GM12878 (cell line): ENCODE results near the gene ADD1. TPM values are rescaled to one million over a fixed set of nuclear protein-coding genes. Genes with fewer than 3 reads are reported as not detected.

ENCODE experiments used
- ATAC-seq: fragments of 200-7000 bp; cut with Tn5 transposase; 3 replicates; pipeline ENCODE4 v1.9.1; 2020; ENCODE audit warnings: mild to moderate bottlenecking, moderate library complexity
- BruUV-seq: library from RNA; stranded (reverse); fragments of 400-500 nt; replicated peaks from 2 replicates; lab custom pipeline; 2021; lab: Mats Ljungman, UMichigan
- CTCF ChIA-PET: fragments of 300-600 bp; sonication (Branson Sonifier 250); formaldehyde crosslinking; extraction: SDS; loops from one replicate; lab custom pipeline; 2021; ENCODE audit warnings: inconsistent platforms; lab: Yijun Ruan, JAX
- POLR2A ChIA-PET: fragments of 350-600 bp; formaldehyde crosslinking; extraction: SDS; loops from one replicate; lab custom pipeline; 2021; ENCODE audit warnings: inconsistent platforms; lab: Charles Lee
- RAD21 ChIA-PET: fragments of 300-600 bp; sonication (Branson Sonifier 250); formaldehyde crosslinking; loops from one replicate; lab custom pipeline; 2023; ENCODE audit warnings: antibody characterized with exemption; ENCODE audit not compliant: unreplicated experiment; lab: Charles Lee
- SMC1A ChIA-PET: fragments of 300-600 bp; sonication (Branson Sonifier 250); formaldehyde crosslinking; loops from one replicate; lab custom pipeline; 2023; ENCODE audit not compliant: unreplicated experiment, uncharacterized antibody; lab: Charles Lee
- DNase-seq: peaks from one replicate; pipeline ENCODE4 v3.0.0-alpha.2; 2011; ENCODE audit warnings: low read depth, low spot score
- FAIRE-seq: peaks from 3 replicates; lab custom pipeline; 2011; peaks lifted over from hg19 to GRCh38; lab: Jason Lieb, UNC
- H2AFZ ChIP-seq: 2 replicates; pipeline ENCODE4 v1.6.0; 2011; ENCODE audit warnings: low read depth, low read length, control low read depth; ENCODE audit not compliant: control insufficient read depth
- H3K27ac ChIP-seq: 2 replicates; pipeline ENCODE4 v1.5.1; 2011; ENCODE audit warnings: control low read depth; ENCODE audit not compliant: control insufficient read depth, insufficient read depth
- H3K27me3 ChIP-seq, 2 experiments: replicated peaks in 1 of 2; 2 replicates each; pipeline versions ENCODE4 v1.6.0 to v1.6.1; 2011; ENCODE audit warnings: low read length in 1 of 2; ENCODE audit not compliant: control insufficient read depth in 2 of 2, insufficient read depth in 2 of 2
- H3K36me3 ChIP-seq, 2 experiments: 2 replicates each; pipeline ENCODE4 v1.5.1; 2011; ENCODE audit warnings: low read length in 1 of 2; ENCODE audit not compliant: control insufficient read depth in 2 of 2, insufficient read depth in 2 of 2
- H3K4me1 ChIP-seq: 2 replicates; pipeline ENCODE4 v1.6.1; 2011; ENCODE audit warnings: mild to moderate bottlenecking, low read length, moderate library complexity, mixed read lengths; ENCODE audit not compliant: control insufficient read depth, insufficient read depth
- H3K4me2 ChIP-seq: 2 replicates; pipeline ENCODE4 v1.6.0; 2011; ENCODE audit warnings: control low read depth; ENCODE audit not compliant: control insufficient read depth, insufficient read depth
- H3K4me3 ChIP-seq: fragments of 200-600 bp; sonication (generic); 2 replicates; pipeline ENCODE4 v1.5.1; 2016
- H3K79me2 ChIP-seq: 2 replicates; pipeline ENCODE4 v1.6.0; 2011; ENCODE audit warnings: low read length; ENCODE audit not compliant: control insufficient read depth, insufficient read depth
- H3K9ac ChIP-seq: 2 replicates; pipeline ENCODE4 v1.8.0; 2011; ENCODE audit warnings: low read length, control low read depth, mixed read lengths; ENCODE audit not compliant: control insufficient read depth, insufficient read depth
- H3K9me3 ChIP-seq: replicated peaks from 3 replicates; pipeline ENCODE4 v1.5.1; 2011; ENCODE audit warnings: mild to moderate bottlenecking, low read length; ENCODE audit not compliant: control insufficient read depth, insufficient read depth
- H4K20me1 ChIP-seq: 2 replicates; pipeline ENCODE4 v1.6.0; 2011; ENCODE audit not compliant: control insufficient read depth, insufficient read depth
- BHLHE40 ChIP-seq, 2 experiments: fragments of 450-650 bp in 1 of 2; IDR thresholded peaks; 2 replicates each; pipeline ENCODE4 v1.6.1; 2011 to 2017; ENCODE audit warnings: low read depth in 2 of 2, borderline replicate concordance in 1 of 2, improper control_type of control experiment in 1 of 2, low read length in 1 of 2, mild to moderate bottlenecking in 1 of 2
- E2F8 ChIP-seq: fragments of 450-650 bp; IDR thresholded peaks from 2 replicates; pipeline ENCODE4 v1.6.1; 2018; ENCODE audit warnings: mild to moderate bottlenecking, low read depth, moderate library complexity; ENCODE audit not compliant: partially characterized antibody
- HCFC1 ChIP-seq: fragments of 150-350 bp; IDR thresholded peaks from 2 replicates; pipeline ENCODE4 v1.6.1; 2014; ENCODE audit warnings: low read length
- KLF5 ChIP-seq: fragments of 450-650 bp; IDR thresholded peaks from 2 replicates; pipeline ENCODE4 v1.6.1; 2014; ENCODE audit warnings: mild to moderate bottlenecking; ENCODE audit not compliant: partially characterized antibody
- NFYB ChIP-seq: IDR thresholded peaks from 2 replicates; pipeline ENCODE4 v1.6.1; 2011; ENCODE audit warnings: low read depth, mild to moderate bottlenecking, low read length, improper control_type of control experiment, moderate library complexity; ENCODE audit not compliant: insufficient read depth
- NR2C2 ChIP-seq: IDR thresholded peaks from 2 replicates; pipeline ENCODE4 v1.6.1; 2011; ENCODE audit warnings: borderline replicate concordance, low read depth; ENCODE audit not compliant: control insufficient read depth, insufficient read length
- PRDM15 ChIP-seq: fragments of 450-650 bp; formaldehyde crosslinking; IDR thresholded peaks from 2 replicates; pipeline ENCODE4 v1.4.0; 2020; ENCODE audit warnings: mild to moderate bottlenecking, moderate library complexity
- SKIL ChIP-seq: fragments of 450-650 bp; IDR thresholded peaks from 2 replicates; pipeline ENCODE4 v1.6.1; 2017; ENCODE audit warnings: mild to moderate bottlenecking, low read depth, inconsistent platforms; ENCODE audit not compliant: poor library complexity, severe bottlenecking
- SMAD5 ChIP-seq: IDR thresholded peaks from 2 replicates; pipeline ENCODE4 v1.6.1; 2016; ENCODE audit warnings: antibody characterized with exemption, low read depth
- TBL1XR1 ChIP-seq: IDR thresholded peaks from 2 replicates; pipeline ENCODE4 v1.6.1; 2012; ENCODE audit warnings: low read depth, low read length, improper control_type of control experiment
- ZBTB40 ChIP-seq: fragments of 450-650 bp; IDR thresholded peaks from 2 replicates; pipeline ENCODE4 v1.6.1; 2016; ENCODE audit warnings: mild to moderate bottlenecking, moderate library complexity, borderline replicate concordance
- WGBS: methylation state at CpG from one replicate; pipeline ENCODE4 v1.1.6; 2016; ENCODE audit warnings: low lambda C conversion rate; ENCODE audit not compliant: insufficient replicate concordance, insufficient coverage; ENCODE audit errors: missing lambda C conversion rate; 5-methylcytosine and 5-hydroxymethylcytosine counted together
- in situ Hi-C: fragments of 300-500 bp; cut with MboI; formaldehyde crosslinking; loops from 9 replicates; pipeline ENCODE4 v1.14.3; 2018; ENCODE audit warnings: mixed read lengths
- intact Hi-C: fragments of 100-400 bp; cut with micrococcal nuclease; formaldehyde crosslinking; loops from one replicate; pipeline ENCODE4 v1.14.2; 2022; ENCODE audit not compliant: unreplicated experiment
- polyA plus RNA-seq, 11 experiments: library from polyadenylated mRNA; depleted of rRNA in 4 of 11; unstranded in 6 of 11; stranded (reverse) in 5 of 11; fragments of >200 nt; fragmentation: Nextera tagmentation in 4 of 11; fragmentation: Illumina TruSeq in 1 of 11; extraction: Ambion mirVana in 4 of 11; extraction: Trizol in 1 of 11; gene quantifications; 1 replicate in 1 of 11; 2 replicates in 10 of 11; pipeline versions ENCODE4 v1.2.1 to v1.2.3, GENCODE V29; 2011 to 2016; ENCODE audit warnings: inconsistent platforms in 2 of 11, missing spikeins in 2 of 11, low read depth in 1 of 11
- total RNA-seq, 4 experiments: library from RNA; depleted of rRNA in 3 of 4; stranded (reverse); fragments of >200 nt in 3 of 4; fragmentation: Illumina TruSeq in 1 of 4; extraction: Trizol in 1 of 4; gene quantifications; 2 replicates each; pipeline versions ENCODE4 v1.2.1 to v1.2.3, GENCODE V29; 2013 to 2021

The ADD1 gene
- total and polyA plus RNA-seq, 10 of the 15 experiments (the other 5 are each of a cell fraction or from before 2014, with no cell fraction given): 21.6 to 182 (median 105) TPM

GRCh38 chr4:2887343-2887742 is 43.7 kb downstream of the ADD1 start:
- H3K36me3 ChIP-seq: peaks cover 8 to 26% of the 10 kb centered on the region in 2 experiments
- 68% methylated on average over 2 of the region's 3 CpGs for WGBS
- RAD21 ChIA-PET: no interaction called here
- TF ChIP-seq NR2C2: no peak
- no peak for TF ChIP-seq PRDM15
- TF ChIP-seq E2F8: no peak
- no peak for TF ChIP-seq NFYB
- no peak for TF ChIP-seq BHLHE40 (IDR thresholded peaks at IDR 0.05; ENCODE audit: borderline replicate concordance in 1 of 2, low read depth in 2 of 2, low read length in 1 of 2)
- TF ChIP-seq ZBTB40: no peak
- no peak for TF ChIP-seq SKIL
- no peak for TF ChIP-seq KLF5
- no peak for TF ChIP-seq SMAD5
- no peak for TF ChIP-seq HCFC1
- TF ChIP-seq TBL1XR1: no peak
- TF ChIP-seq, all 136 proteins: peak for 0
- no peak overlapping the region for H2AFZ ChIP-seq
- in situ Hi-C loops: no loop called here
- FAIRE-seq (no peak), DNase-seq (no peak), ATAC-seq (no peak)
- H3K27me3 ChIP-seq: no peaks in the 10 kb centered on the region
- H3K79me2 ChIP-seq: no peaks in the 10 kb centered on the region
- no peaks in the 10 kb centered on the region for H3K4me1 ChIP-seq
- H3K27ac ChIP-seq: no peak overlapping the region
- H3K9ac ChIP-seq: no peak overlapping the region
- no peaks in the 10 kb centered on the region for H4K20me1 ChIP-seq
- POLR2A ChIA-PET: no interaction called here
- no TSS peak for BruUV-seq
- intact Hi-C loops: no loop called here
- SMC1A ChIA-PET: no interaction called here
- CTCF ChIA-PET: no interaction called here
- H3K4me3 ChIP-seq: no peak overlapping the region
- H3K4me2 ChIP-seq: no peak overlapping the region
- H3K9me3 ChIP-seq: no peaks in the 10 kb centered on the region
